A204.1 (cell line): ENCODE data around the gene AFG1L.
"Not testable (repeated sequence)": the region's sequence is repeated elsewhere in the genome, so short reads cannot be mapped to it uniquely, and the experiment has no call there.

Experiments
- FAIRE-seq: peaks from 2 replicates; lab custom pipeline; 2012; peaks lifted over from hg19 to GRCh38; lab: Jason Lieb, UNC

The AFG1L gene

GRCh38 chr6:108294727-108295625 lies at the start of gene AFG1L:
AFG1L (plus strand) TSS chr6:108295054; CDS start chr6:108295080, 26 bp downstream.
- peak; percentile 96 for FAIRE-seq

GRCh38 chr6:108245095-108245494 lies 49.8 kb upstream of the AFG1L start:
- FAIRE-seq, result not testable (repeated sequence)

GRCh38 chr6:108247965-108248536 lies 46.8 kb upstream of the AFG1L start:
- no peak for FAIRE-seq

GRCh38 chr6:108250240-108250866 lies 44.5 kb upstream of the AFG1L start:
- FAIRE-seq, result no peak

- FAIRE-seq, result no peak
Observed at GRCh38 chr6:108251252-108251651, 43.6 kb upstream of the AFG1L start.

GRCh38 chr6:108252055-108252454 lies 42.8 kb upstream of the AFG1L start:
- FAIRE-seq, result no peak

- FAIRE-seq, result no peak
Observed at GRCh38 chr6:108253241-108253640, 41.6 kb upstream of the AFG1L start.

- no peak for FAIRE-seq
Observed at GRCh38 chr6:108254433-108255410, 40.1 kb upstream of the AFG1L start.

GRCh38 chr6:108260126-108260808 lies 34.6 kb upstream of the AFG1L start:
- FAIRE-seq, result no peak

- FAIRE-seq, result peak; percentile 94
Observed at GRCh38 chr6:108260809-108261569, 33.9 kb upstream of the AFG1L start, which contains the start of gene SNX3. SNX3 (minus strand) TSS chr6:108261040; CDS start chr6:108260921, 119 bp downstream.

GRCh38 chr6:108263371-108263770 lies 31.5 kb upstream of the AFG1L start:
- FAIRE-seq, result no peak

GRCh38 chr6:108268845-108269244 lies 26.0 kb upstream of the AFG1L start:
- FAIRE-seq, result no peak

- not testable (repeated sequence) for FAIRE-seq
Observed at GRCh38 chr6:108269955-108270354, 24.9 kb upstream of the AFG1L start.

GRCh38 chr6:108274546-108274945 lies 20.3 kb upstream of the AFG1L start:
- no peak for FAIRE-seq

GRCh38 chr6:108275976-108276375 lies 18.9 kb upstream of the AFG1L start:
- FAIRE-seq, result no peak

GRCh38 chr6:108277295-108277694 lies 17.6 kb upstream of the AFG1L start:
- no peak for FAIRE-seq

GRCh38 chr6:108277831-108278230 lies 17.0 kb upstream of the AFG1L start:
- no peak for FAIRE-seq

GRCh38 chr6:108285381-108285780 lies 9.5 kb upstream of the AFG1L start:
- FAIRE-seq, result no peak

GRCh38 chr6:108286366-108286765 lies 8.5 kb upstream of the AFG1L start:
- no peak for FAIRE-seq

GRCh38 chr6:108287373-108287772 lies 7.5 kb upstream of the AFG1L start:
- FAIRE-seq, result no peak
